PFSK-1 (cell line): ENCODE measurements around the gene PTN.

ENCODE experiments used
- FOXP2 ChIP-seq: optimal IDR thresholded peaks from 2 replicates; pipeline ENCODE3; 2011; ENCODE audit warnings: borderline replicate concordance, control low read depth, inconsistent platforms; ENCODE audit not compliant: insufficient read depth; ENCODE audit errors: extremely low read length, extremely low read depth
- POLR2AphosphoS5 ChIP-seq: IDR thresholded peaks from 2 replicates; pipeline ENCODE4 v1.6.1; 2012; ENCODE audit warnings: low read depth, mild to moderate bottlenecking, control low read depth, low read length, moderate library complexity
- SIN3A ChIP-seq: IDR thresholded peaks from 2 replicates; pipeline ENCODE4 v1.6.1; 2012; ENCODE audit warnings: mild to moderate bottlenecking, low read length, moderate library complexity, borderline replicate concordance; ENCODE audit not compliant: insufficient read depth
- TAF1 ChIP-seq: IDR thresholded peaks from 2 replicates; pipeline ENCODE4 v1.6.1; 2012; ENCODE audit warnings: low read length, control low read depth, borderline replicate concordance; ENCODE audit not compliant: insufficient read depth
- TF ChIP-seq, protein P1 (sequence below), 2 experiments: IDR thresholded peaks; 2 replicates each; pipeline versions ENCODE4 v1.6.1 to v1.8.0; 2011 to 2012; ENCODE audit warnings: low read depth in 2 of 2, low read length in 2 of 2, control low read depth in 1 of 2, inconsistent platforms in 1 of 2, mild to moderate bottlenecking in 1 of 2, moderate library complexity in 1 of 2; ENCODE audit not compliant: insufficient read depth in 1 of 2

Gene PTN

DNA sequence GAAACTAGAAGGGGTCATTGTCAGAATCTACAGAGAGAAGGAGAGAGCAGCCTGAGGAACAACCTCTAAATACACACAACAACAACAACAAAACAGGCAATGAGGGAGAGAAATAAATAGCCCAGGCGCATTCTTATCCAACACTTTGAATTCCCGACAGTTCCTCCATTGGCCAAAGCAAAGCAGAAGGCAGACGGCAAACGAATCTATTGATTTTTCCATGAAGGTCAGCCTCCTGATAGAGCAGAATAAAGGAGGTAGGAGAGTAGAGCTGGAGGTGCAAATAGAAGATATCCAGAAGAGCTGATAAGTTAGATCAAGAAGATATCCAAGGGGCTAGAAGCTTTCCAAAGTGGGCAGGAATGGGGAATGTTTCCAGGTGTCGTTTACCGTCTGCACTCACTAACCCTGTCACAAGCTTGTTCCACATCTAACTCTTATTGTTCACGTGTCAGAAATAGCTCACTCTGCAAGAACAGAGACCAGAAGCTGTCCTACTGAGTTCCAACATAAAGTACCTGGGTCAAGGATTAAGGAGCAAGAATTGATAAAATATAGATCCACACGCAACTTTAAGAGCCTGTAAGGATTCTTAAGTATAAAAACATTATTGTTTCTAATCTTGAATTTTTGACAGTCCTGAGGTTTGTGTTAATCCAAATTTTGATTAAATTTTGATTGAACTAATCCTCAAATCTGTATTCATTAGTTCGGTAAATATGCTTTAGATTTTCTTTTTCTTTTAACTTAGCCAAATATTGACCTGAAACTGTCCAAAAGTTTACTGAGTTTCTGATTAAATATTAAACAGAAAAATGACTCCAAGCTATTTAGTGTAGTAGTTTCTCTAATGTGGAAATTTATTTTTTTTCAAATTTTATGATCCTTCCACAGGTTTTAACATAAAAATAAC lies 45.7 kb downstream of the PTN start:
- TF ChIP-seq POLR2AphosphoS5 = no peak
- TF ChIP-seq TAF1 = no peak
- TF ChIP-seq SIN3A = no peak

DNA sequence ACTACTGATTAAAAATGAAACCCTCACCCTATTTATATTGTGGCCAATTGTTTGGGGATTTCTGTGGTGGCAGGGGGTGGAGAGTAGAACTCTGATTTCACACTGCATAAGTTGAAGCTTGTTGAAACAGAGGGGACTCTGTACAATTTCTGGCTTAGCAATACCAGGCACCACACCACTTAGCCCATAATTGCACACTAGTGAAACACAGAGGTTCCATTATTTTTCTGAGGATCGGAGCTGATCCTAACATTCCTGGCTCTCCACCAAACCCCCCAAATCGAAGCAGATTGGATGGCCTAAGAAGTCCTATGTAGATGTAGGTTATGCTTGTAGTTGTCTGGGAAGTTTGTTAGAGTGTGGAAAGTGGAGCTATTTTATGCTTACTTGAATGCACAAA lies 47.0 kb downstream of the PTN start:
- TF ChIP-seq POLR2AphosphoS5 (no peak), FOXP2 (no peak), TAF1 (no peak), SIN3A (no peak)
- TF ChIP-seq, protein P1, sequence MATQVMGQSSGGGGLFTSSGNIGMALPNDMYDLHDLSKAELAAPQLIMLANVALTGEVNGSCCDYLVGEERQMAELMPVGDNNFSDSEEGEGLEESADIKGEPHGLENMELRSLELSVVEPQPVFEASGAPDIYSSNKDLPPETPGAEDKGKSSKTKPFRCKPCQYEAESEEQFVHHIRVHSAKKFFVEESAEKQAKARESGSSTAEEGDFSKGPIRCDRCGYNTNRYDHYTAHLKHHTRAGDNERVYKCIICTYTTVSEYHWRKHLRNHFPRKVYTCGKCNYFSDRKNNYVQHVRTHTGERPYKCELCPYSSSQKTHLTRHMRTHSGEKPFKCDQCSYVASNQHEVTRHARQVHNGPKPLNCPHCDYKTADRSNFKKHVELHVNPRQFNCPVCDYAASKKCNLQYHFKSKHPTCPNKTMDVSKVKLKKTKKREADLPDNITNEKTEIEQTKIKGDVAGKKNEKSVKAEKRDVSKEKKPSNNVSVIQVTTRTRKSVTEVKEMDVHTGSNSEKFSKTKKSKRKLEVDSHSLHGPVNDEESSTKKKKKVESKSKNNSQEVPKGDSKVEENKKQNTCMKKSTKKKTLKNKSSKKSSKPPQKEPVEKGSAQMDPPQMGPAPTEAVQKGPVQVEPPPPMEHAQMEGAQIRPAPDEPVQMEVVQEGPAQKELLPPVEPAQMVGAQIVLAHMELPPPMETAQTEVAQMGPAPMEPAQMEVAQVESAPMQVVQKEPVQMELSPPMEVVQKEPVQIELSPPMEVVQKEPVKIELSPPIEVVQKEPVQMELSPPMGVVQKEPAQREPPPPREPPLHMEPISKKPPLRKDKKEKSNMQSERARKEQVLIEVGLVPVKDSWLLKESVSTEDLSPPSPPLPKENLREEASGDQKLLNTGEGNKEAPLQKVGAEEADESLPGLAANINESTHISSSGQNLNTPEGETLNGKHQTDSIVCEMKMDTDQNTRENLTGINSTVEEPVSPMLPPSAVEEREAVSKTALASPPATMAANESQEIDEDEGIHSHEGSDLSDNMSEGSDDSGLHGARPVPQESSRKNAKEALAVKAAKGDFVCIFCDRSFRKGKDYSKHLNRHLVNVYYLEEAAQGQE (IDR thresholded peaks at IDR 0.05; ENCODE audit: insufficient read depth in 1 of 2, low read depth in 2 of 2, low read length in 2 of 2) = no peak

DNA sequence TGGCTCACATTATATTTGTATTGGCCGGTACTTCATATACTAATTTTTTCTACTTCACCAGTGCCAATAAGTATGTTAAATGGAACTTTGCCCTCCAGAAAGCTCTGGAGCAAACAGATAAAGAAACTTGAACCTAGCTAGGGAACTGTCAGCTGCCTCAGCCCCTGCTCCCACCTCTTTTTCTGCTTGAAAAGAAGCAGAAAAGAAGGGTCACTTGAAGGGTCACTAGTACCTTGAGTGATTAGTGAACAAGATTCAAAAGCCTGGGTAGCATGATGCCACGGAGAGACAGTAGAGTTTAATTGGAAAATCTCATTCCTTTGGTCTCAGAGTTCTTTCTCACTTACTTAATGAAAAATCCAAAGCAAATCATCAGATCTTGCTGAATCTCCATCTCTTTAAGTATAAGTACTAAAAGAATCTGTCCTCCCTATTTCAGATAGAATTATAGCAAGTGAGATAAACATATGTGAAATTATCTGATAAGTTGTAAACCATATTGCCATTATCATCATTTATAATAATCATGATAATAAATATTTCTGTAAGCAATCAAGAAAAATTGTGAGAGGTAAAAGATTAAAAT lies 47.7 kb downstream of the PTN start:
- TF ChIP-seq FOXP2 = no peak
- TF ChIP-seq TAF1 = no peak
- TF ChIP-seq POLR2AphosphoS5 = no peak
- TF ChIP-seq SIN3A = no peak
- TF ChIP-seq, protein P1 (IDR thresholded peaks at IDR 0.05; ENCODE audit: insufficient read depth in 1 of 2, low read depth in 2 of 2, low read length in 2 of 2) = no peak

DNA sequence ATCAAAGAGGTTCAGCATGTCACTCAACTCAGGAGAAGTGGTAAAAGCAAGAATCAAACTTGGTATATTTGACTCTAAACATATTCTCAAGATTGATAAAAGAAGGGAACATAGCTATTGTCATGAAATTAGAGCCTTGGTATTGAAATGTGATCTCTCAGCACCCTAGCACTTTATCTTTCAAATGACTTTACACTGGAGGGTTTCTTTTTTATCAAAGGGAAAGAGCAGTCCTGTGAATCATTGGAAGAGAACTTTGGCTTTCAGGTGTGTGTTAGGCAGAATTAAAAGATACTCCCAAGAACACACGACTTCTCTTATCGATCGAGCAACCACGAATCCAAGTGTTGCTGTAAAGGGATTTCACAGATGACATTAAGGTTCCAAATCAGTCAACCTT lies 54.4 kb downstream of the PTN start:
- TF ChIP-seq, protein P1 (IDR thresholded peaks at IDR 0.05; ENCODE audit: insufficient read depth in 1 of 2, low read depth in 2 of 2, low read length in 2 of 2) = no peak
- TF ChIP-seq POLR2AphosphoS5 (no peak), FOXP2 (no peak), TAF1 (no peak)

DNA sequence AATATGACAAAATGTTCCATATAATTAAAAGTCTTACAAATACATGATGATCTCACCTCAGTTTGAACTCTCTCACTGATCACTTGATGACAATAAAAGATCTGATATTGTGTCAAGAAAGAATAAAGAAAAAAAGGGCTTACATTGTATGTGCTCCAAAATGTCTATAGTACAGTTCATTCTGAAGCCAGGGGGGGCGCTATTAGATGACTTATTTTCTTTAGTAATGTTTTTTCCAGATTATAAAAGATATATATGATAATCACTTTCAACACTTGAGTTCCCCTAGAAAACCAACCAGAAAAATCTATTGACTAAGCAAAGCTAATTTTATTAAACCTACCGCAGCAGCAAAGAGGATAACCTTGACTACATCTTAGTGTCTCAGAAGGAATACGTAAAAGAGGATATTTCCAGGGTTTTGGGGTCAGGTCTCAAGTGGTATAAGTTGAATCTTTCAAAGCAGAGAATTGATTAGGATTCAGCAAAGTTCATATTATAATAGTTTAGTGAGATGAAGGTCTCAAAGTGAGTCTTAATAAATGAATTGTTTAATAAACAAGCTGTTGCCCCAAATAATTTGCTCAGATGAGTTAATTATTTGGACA lies 55.8 kb downstream of the PTN start:
- TF ChIP-seq TAF1 (no peak), FOXP2 (no peak), SIN3A (no peak), POLR2AphosphoS5 (no peak)
- TF ChIP-seq, protein P1 (IDR thresholded peaks at IDR 0.05; ENCODE audit: insufficient read depth in 1 of 2, low read depth in 2 of 2, low read length in 2 of 2) = no peak
